SK-N-SH treated with all-trans-retinoic acid at 6 μM for 48 hours (cell line): ENCODE data around the gene SH3D19.

ENCODE experiments used
- BACH2 ChIP-seq: fragments of 250-450 bp; sonication (Bioruptor Pico); IDR thresholded peaks from 2 replicates; pipeline ENCODE4 v1.9.0; 2021; ENCODE audit warnings: mild to moderate bottlenecking, borderline replicate concordance
- ESRRG ChIP-seq: fragments of 250-450 bp; sonication (Bioruptor Pico); IDR thresholded peaks from 2 replicates; pipeline ENCODE4 v1.6.1; 2021; ENCODE audit warnings: mild to moderate bottlenecking
- RARB ChIP-seq: fragments of 250-450 bp; sonication (Bioruptor Pico); IDR thresholded peaks from 2 replicates; pipeline ENCODE4 v1.8.0; 2021; ENCODE audit warnings: mild to moderate bottlenecking, moderate library complexity
- TCF4 ChIP-seq: fragments of 250-450 bp; sonication (Bioruptor Pico); IDR thresholded peaks from 2 replicates; pipeline ENCODE4 v1.8.0; 2021; ENCODE audit warnings: mild to moderate bottlenecking, moderate library complexity, borderline replicate concordance
- TOX ChIP-seq: fragments of 250-450 bp; sonication (Bioruptor Pico); IDR thresholded peaks from 2 replicates; pipeline ENCODE4 v1.8.0; 2021; ENCODE audit warnings: mild to moderate bottlenecking, moderate library complexity, borderline replicate concordance
- ZFP3 ChIP-seq: fragments of 250-450 bp; sonication (Bioruptor Pico); IDR thresholded peaks from 2 replicates; pipeline ENCODE4 v1.5.0; 2020; ENCODE audit warnings: mild to moderate bottlenecking, moderate library complexity
- TF ChIP-seq, protein P1 (sequence below): fragments of 250-450 bp; sonication (Bioruptor Pico); IDR thresholded peaks from 2 replicates; pipeline ENCODE4 v1.8.0; 2020; ENCODE audit warnings: mild to moderate bottlenecking, moderate library complexity, borderline replicate concordance

DNA sequence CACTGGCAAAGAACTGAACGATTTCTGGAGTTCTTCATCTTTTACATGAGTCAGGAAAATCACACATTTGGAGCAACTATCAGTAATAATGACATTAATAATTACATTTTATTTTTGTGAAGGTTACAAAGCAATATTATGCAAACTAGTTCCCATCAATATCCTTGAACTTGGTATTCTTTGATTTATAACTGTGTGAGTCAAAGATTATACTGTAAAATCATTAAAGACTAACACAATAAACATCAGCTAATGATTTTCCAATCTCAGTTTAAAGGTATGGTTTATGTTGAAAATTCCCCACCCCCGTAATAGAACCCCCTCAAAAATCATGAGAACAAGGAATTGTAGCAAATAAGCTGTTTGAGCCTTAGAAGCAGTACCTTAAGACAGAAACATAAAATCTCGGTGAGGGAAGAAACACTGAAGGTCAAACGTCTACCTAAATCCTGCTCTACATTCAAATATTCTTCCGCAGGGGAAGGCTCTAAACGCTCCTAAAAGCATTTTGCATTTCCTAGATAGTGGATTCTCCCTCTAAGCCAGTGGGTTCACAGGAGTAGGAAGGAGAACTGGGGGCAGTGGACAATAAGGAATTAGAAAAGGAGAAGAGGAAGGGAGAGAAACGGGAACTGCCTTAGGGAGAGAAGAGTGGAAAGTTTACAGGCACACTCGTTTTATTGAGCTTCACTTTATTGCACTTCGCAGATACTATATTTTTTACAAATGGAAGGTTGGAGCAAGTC, 22.3 kb upstream of the SH3D19 start:
- no peak for TF ChIP-seq ESRRG (CRISPR knock-in tag)
- no peak for TF ChIP-seq TOX (CRISPR knock-in tag)
- no peak for TF ChIP-seq RARB
- TF ChIP-seq, protein P1, sequence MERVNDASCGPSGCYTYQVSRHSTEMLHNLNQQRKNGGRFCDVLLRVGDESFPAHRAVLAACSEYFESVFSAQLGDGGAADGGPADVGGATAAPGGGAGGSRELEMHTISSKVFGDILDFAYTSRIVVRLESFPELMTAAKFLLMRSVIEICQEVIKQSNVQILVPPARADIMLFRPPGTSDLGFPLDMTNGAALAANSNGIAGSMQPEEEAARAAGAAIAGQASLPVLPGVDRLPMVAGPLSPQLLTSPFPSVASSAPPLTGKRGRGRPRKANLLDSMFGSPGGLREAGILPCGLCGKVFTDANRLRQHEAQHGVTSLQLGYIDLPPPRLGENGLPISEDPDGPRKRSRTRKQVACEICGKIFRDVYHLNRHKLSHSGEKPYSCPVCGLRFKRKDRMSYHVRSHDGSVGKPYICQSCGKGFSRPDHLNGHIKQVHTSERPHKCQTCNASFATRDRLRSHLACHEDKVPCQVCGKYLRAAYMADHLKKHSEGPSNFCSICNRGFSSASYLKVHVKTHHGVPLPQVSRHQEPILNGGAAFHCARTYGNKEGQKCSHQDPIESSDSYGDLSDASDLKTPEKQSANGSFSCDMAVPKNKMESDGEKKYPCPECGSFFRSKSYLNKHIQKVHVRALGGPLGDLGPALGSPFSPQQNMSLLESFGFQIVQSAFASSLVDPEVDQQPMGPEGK (CRISPR knock-in tag): no peak
- TF ChIP-seq TCF4 (CRISPR knock-in tag): no peak
- TF ChIP-seq ZFP3 (CRISPR knock-in tag): no peak
- TF ChIP-seq BACH2 (CRISPR knock-in tag): no peak
